ENCODE data around the gene ZNF644. TPM values are rescaled to one million over a fixed set of nuclear protein-coding genes. Genes with fewer than 3 reads are reported as not detected.

The ZNF644 gene
- total and polyA plus RNA-seq, 2 donors (not counting 1 experiment from before 2014, with no cell fraction given) = 9.6 to 124 TPM

DNA sequence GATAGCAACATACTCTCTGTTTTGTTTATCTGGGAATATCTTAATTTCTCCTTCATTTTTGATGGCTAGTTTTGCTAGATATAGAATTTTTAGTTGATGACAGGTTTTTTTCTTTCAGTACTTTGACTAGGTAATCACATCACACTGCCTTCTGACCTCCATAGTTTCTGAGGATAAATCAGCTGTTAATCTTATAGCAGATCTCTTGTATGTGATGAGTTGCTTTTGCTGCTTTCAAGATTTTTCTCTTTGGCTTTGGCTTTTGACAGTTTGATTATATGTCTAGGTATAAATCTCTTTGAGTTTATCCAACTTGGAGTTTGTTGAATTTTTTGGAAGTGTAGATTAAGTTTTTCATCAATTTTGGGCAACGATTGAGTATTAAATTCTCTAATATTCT, 142.6 kb downstream of the ZNF644 start:
- ChIA-PET POLR2A (no interaction called here), CTCF (no interaction called here)
- Histone ChIP-seq H3K27me3 (replicated peaks in 1 of 4; ENCODE audit: control extremely low read depth in 1 of 4, control insufficient read depth in 3 of 4, insufficient read depth in 4 of 4, low read length in 3 of 4) (no peaks in the 10 kb centered on the region), H3K27ac (ENCODE audit: low read length in 2 of 2) (no peak overlapping the region), H3K36me3 (replicated peaks in 1 of 2; ENCODE audit: control extremely low read depth in 1 of 2, control insufficient read depth in 1 of 2, extremely low read depth in 1 of 2, insufficient read depth in 2 of 2, low read length in 1 of 2) (no peaks in the 10 kb centered on the region), H3K4me1 (ENCODE audit: control insufficient read depth in 2 of 2, insufficient read depth in 2 of 2, low read length in 2 of 2) (no peaks in the 10 kb centered on the region), H4K20me1 (ENCODE audit: control insufficient read depth, insufficient read depth, low read length, poor library complexity, severe bottlenecking) (no peaks in the 10 kb centered on the region), H3K4me2 (replicated peaks; ENCODE audit: low read depth, low read length, poor library complexity, severe bottlenecking) (no peak overlapping the region), H3K9ac (ENCODE audit: low read length) (no peak overlapping the region), H3K79me2 (ENCODE audit: control insufficient read depth, insufficient read depth, low read length) (no peaks in the 10 kb centered on the region), H2AFZ (ENCODE audit: insufficient read depth, low read depth, low read length, poor library complexity, severe bottlenecking) (no peak overlapping the region), H3K4me3 (ENCODE audit: control extremely low read depth in 1 of 5, extremely low read depth in 1 of 5, insufficient read depth in 1 of 5, low read depth in 2 of 5, low read length in 4 of 5) (no peak overlapping the region), H3K9me3 (ENCODE audit: control extremely low read depth in 1 of 3, control insufficient read depth in 2 of 3, insufficient read depth in 1 of 3, low read length in 2 of 3) (peaks cover 7 to 40% (median 11%) of the 10 kb centered on the region in 3 donors)
- no CpG with 5 or more reads among the region's 1 CpG for WGBS (ENCODE audit: insufficient coverage)
- Mint-ChIP-seq H3K27ac (no peak overlapping the region), H3K27me3 (peaks cover 6% of the 10 kb centered on the region), H3K4me3 (no peak overlapping the region), H3K9me3 (ENCODE audit: insufficient read depth) (peaks cover 23% of the 10 kb centered on the region), H3K4me1 (no peaks in the 10 kb centered on the region)
- intact Hi-C loops (cut with micrococcal nuclease) = no loop called here
- DNase-seq (no peak), ATAC-seq (ENCODE audit: low read depth) (no peak)
- TF ChIP-seq, protein P1, sequence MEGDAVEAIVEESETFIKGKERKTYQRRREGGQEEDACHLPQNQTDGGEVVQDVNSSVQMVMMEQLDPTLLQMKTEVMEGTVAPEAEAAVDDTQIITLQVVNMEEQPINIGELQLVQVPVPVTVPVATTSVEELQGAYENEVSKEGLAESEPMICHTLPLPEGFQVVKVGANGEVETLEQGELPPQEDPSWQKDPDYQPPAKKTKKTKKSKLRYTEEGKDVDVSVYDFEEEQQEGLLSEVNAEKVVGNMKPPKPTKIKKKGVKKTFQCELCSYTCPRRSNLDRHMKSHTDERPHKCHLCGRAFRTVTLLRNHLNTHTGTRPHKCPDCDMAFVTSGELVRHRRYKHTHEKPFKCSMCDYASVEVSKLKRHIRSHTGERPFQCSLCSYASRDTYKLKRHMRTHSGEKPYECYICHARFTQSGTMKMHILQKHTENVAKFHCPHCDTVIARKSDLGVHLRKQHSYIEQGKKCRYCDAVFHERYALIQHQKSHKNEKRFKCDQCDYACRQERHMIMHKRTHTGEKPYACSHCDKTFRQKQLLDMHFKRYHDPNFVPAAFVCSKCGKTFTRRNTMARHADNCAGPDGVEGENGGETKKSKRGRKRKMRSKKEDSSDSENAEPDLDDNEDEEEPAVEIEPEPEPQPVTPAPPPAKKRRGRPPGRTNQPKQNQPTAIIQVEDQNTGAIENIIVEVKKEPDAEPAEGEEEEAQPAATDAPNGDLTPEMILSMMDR (IDR thresholded peaks at IDR 0.05) = no peak
- TF ChIP-seq EZH2 (IDR thresholded peaks at IDR 0.05; ENCODE audit: borderline replicate concordance, insufficient read depth, low read depth, low read length, poor library complexity, severe bottlenecking) = no peak

DNA sequence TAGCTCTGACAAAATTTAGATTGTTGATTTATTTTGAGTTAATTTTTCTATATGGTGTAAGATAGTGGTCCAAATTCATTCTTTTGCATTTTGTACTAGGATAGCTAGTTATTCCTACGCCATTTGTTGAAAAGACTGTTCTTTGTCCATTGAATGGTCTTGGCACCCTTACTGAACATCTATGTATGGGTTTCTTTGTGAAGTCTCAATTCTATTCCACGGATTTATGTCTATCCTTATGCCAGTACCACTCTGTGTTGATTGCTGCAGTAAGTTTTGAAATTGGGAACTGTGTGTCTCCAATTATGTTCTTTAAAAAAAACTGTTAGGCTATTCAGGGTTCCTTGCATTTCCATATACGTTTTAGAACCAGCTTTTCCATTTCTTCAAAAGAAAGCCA, 145.7 kb downstream of the ZNF644 start:
- H3K27ac ChIP-seq (ENCODE audit: low read length in 2 of 2) = no peak overlapping the region
- no peaks in the 10 kb centered on the region for H3K4me1 ChIP-seq (ENCODE audit: control insufficient read depth in 2 of 2, insufficient read depth in 2 of 2, low read length in 2 of 2)
- no peak overlapping the region for H3K4me2 ChIP-seq (replicated peaks; ENCODE audit: low read depth, low read length, poor library complexity, severe bottlenecking)
- no peaks in the 10 kb centered on the region for H3K27me3 ChIP-seq (replicated peaks in 1 of 4; ENCODE audit: control extremely low read depth in 1 of 4, control insufficient read depth in 3 of 4, insufficient read depth in 4 of 4, low read length in 3 of 4)
- no peak overlapping the region for H2AFZ ChIP-seq (ENCODE audit: insufficient read depth, low read depth, low read length, poor library complexity, severe bottlenecking)
- Mint-ChIP-seq H3K4me1 (no peaks in the 10 kb centered on the region), H3K4me3 (no peak overlapping the region), H3K9me3 (ENCODE audit: insufficient read depth) (peaks cover 24% of the 10 kb centered on the region), H3K27me3 (peaks cover 6% of the 10 kb centered on the region), H3K27ac (no peak overlapping the region)
- no peaks in the 10 kb centered on the region for H3K36me3 ChIP-seq (replicated peaks in 1 of 2; ENCODE audit: control extremely low read depth in 1 of 2, control insufficient read depth in 1 of 2, extremely low read depth in 1 of 2, insufficient read depth in 2 of 2, low read length in 1 of 2)
- no peak for TF ChIP-seq EZH2 (IDR thresholded peaks at IDR 0.05; ENCODE audit: borderline replicate concordance, insufficient read depth, low read depth, low read length, poor library complexity, severe bottlenecking)
- TF ChIP-seq, protein P1 (IDR thresholded peaks at IDR 0.05) = no peak
- no peak overlapping the region for H3K4me3 ChIP-seq (ENCODE audit: control extremely low read depth in 1 of 5, extremely low read depth in 1 of 5, insufficient read depth in 1 of 5, low read depth in 2 of 5, low read length in 4 of 5)
- ChIA-PET CTCF (interaction anchor here (0.6 kb wide), 1 partner anchor 291 kb away, joined by 3 read pairs; no protein-coding TSS in a partner anchor), POLR2A (no interaction called here)
- ATAC-seq (ENCODE audit: low read depth) (no peak), DNase-seq (no peak)
- peaks cover 5 to 31% (median 13%) of the 10 kb centered on the region in 3 donors for H3K9me3 ChIP-seq (ENCODE audit: control extremely low read depth in 1 of 3, control insufficient read depth in 2 of 3, insufficient read depth in 1 of 3, low read length in 2 of 3)
- intact Hi-C loops (cut with micrococcal nuclease) = no loop called here
- no CpG with 5 or more reads among the region's 3 CpGs for WGBS (ENCODE audit: insufficient coverage)
- H3K79me2 ChIP-seq (ENCODE audit: control insufficient read depth, insufficient read depth, low read length) = no peaks in the 10 kb centered on the region
- no peaks in the 10 kb centered on the region for H4K20me1 ChIP-seq (ENCODE audit: control insufficient read depth, insufficient read depth, low read length, poor library complexity, severe bottlenecking)
- no peak overlapping the region for H3K9ac ChIP-seq (ENCODE audit: low read length)
